HG02840 (cell line): ENCODE measurements around the gene SPEM2.
"Not testable (repeated sequence)": the region's sequence is repeated elsewhere in the genome, so short reads cannot be mapped to it uniquely, and the experiment has no call there.

ENCODE experiments used
- ATAC-seq: cut with Tn5 transposase; IDR thresholded peaks from one replicate; pipeline ENCODE4 v1.9.1; 2021; ENCODE audit warnings: mild to moderate bottlenecking, moderate library complexity, moderate number of reproducible peaks; ENCODE audit not compliant: unreplicated experiment, low FRiP score

The SPEM2 gene

GRCh38 chr17:7468290-7468689, 42.9 kb downstream of the SPEM2 start:
- no peak for ATAC-seq

- ATAC-seq, result no peak
Measured at GRCh38 chr17:7468804-7469389, 43.5 kb downstream of the SPEM2 start.

GRCh38 chr17:7469843-7470242, 44.4 kb downstream of the SPEM2 start:
- ATAC-seq, result not testable (repeated sequence)

GRCh38 chr17:7470457-7470973, 45.1 kb downstream of the SPEM2 start:
- ATAC-seq, result not testable (repeated sequence)

- ATAC-seq, result no peak
Measured at GRCh38 chr17:7471729-7472128, 46.3 kb downstream of the SPEM2 start.

GRCh38 chr17:7474767-7475166, 49.4 kb downstream of the SPEM2 start:
- ATAC-seq, result not testable (repeated sequence)

GRCh38 chr17:7475764-7476422, 50.5 kb downstream of the SPEM2 start:
- ATAC-seq, result no peak

GRCh38 chr17:7476494-7476893, 51.1 kb downstream of the SPEM2 start:
- no peak for ATAC-seq

GRCh38 chr17:7476951-7477350, 51.5 kb downstream of the SPEM2 start:
- no peak for ATAC-seq
